GM19467 (cell line): ENCODE results near the gene PGM1.
"Not testable (repeated sequence)": the region's sequence is repeated elsewhere in the genome, so short reads cannot be mapped to it uniquely, and the experiment has no call there.

Source experiments
- ATAC-seq: cut with Tn5 transposase; IDR thresholded peaks from one replicate; pipeline ENCODE4 v1.9.1; 2021; ENCODE audit warnings: mild to moderate bottlenecking, moderate library complexity; ENCODE audit not compliant: unreplicated experiment

Gene PGM1

GRCh38 chr1:63593303-63593885, at the start of gene PGM1:
TSS of gene PGM1 (plus strand) at chr1:63593411. CDS start at chr1:63593489, 78 bp downstream.
- ATAC-seq, result peak; percentile 88

- ATAC-seq, result no peak
These were observed 47.4 kb upstream of the PGM1 start for GRCh38 chr1:63545780-63546179.

GRCh38 chr1:63547621-63548294, 45.5 kb upstream of the PGM1 start:
- ATAC-seq, result no peak

GRCh38 chr1:63548303-63548702, 44.9 kb upstream of the PGM1 start:
- no peak for ATAC-seq

GRCh38 chr1:63548877-63549276, 44.3 kb upstream of the PGM1 start:
- ATAC-seq, result no peak

- ATAC-seq, result no peak
These were observed 37.7 kb upstream of the PGM1 start for GRCh38 chr1:63555480-63555879.

GRCh38 chr1:63557365-63557987, 35.7 kb upstream of the PGM1 start:
- no peak for ATAC-seq

GRCh38 chr1:63559357-63559756, 33.9 kb upstream of the PGM1 start:
- no peak for ATAC-seq

GRCh38 chr1:63563745-63564144, 29.5 kb upstream of the PGM1 start:
- no peak for ATAC-seq

GRCh38 chr1:63569068-63569467, 24.1 kb upstream of the PGM1 start:
- ATAC-seq, result no peak

- ATAC-seq, result no peak
These were observed 23.4 kb upstream of the PGM1 start for GRCh38 chr1:63569640-63570316.

GRCh38 chr1:63572686-63573085, 20.5 kb upstream of the PGM1 start:
- ATAC-seq, result not testable (repeated sequence)

GRCh38 chr1:63574203-63574796, 18.9 kb upstream of the PGM1 start:
- not testable (repeated sequence) for ATAC-seq

GRCh38 chr1:63575340-63575826, 17.8 kb upstream of the PGM1 start:
- ATAC-seq, result no peak

GRCh38 chr1:63586326-63586725, 6.9 kb upstream of the PGM1 start:
- not testable (repeated sequence) for ATAC-seq

- ATAC-seq, result no peak
These were observed 3.0 kb upstream of the PGM1 start for GRCh38 chr1:63590166-63590560.

- ATAC-seq, result no peak
These were observed 492 bp upstream of the PGM1 start for GRCh38 chr1:63592536-63593302.

GRCh38 chr1:63593886-63594605, 835 bp downstream of the PGM1 start:
- ATAC-seq, result peak; percentile 42

GRCh38 chr1:63595435-63595834, 2.2 kb downstream of the PGM1 start:
- ATAC-seq, result no peak

- no peak for ATAC-seq
These were observed 6.6 kb downstream of the PGM1 start for GRCh38 chr1:63599799-63600198.
